ENCODE data around the gene NLRP5. TPM values are rescaled to one million over a fixed set of nuclear protein-coding genes. Genes with fewer than 3 reads are reported as not detected.

NLRP5 gene
- total and polyA plus RNA-seq, 2 of the 8 experiments (the other 6 are each of a cell fraction or from before 2014, with no cell fraction given), result not detected

DNA sequence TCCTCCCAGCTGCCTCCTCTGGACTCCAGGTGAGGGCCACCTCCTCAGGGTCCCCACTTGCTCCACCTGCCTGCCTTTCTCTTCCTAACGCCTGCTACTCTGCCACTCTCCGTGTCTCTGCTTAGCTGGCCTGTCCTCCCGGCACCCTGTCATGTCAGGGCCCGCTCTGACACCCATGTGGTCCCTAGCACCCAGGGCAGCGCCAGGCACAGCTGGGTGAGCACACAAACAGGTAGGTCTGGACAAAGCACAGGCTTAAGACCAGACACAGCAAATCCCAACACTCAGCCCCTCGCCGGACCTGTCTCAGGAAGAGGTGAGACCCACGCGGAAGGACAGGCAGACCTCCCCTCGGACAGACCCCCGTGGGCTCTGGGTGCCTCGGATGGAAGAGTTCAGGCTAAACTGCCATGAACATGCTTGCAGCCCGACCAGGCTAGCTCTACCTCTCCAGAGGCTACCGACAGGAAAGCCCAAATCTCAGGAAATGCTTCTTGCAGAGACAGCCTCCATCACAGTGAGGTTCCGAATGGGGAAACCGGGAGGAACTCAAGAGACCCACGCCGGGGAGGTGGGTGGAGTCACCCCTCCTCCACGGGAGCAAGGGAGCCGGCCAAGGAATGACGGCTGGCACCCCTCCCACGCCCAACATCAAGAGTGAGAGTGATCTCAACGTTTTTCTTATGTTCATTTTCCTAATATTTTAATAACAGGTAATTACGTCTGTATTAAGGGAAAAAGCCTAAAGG lies 122.0 kb downstream of the NLRP5 start (continued):
- TF ChIP-seq CTCF (IDR thresholded peaks at IDR 0.05; ENCODE audit: control extremely low read depth in 1 of 3, insufficient read depth in 1 of 3, low read depth in 1 of 3, low read length in 3 of 3), result no peak
